Myometrial cell (primary cell): ENCODE results near the gene RAB30. TPM values are rescaled to one million over a fixed set of nuclear protein-coding genes. Genes with fewer than 3 reads are reported as not detected.

Experiments used
- total RNA-seq: library from RNA; depleted of rRNA; stranded (reverse); fragments of >200 nt; gene quantifications from 2 replicates; pipeline ENCODE4 v1.2.3, GENCODE V29; 2015

The RAB30 gene
- 1.2 and 4.1 TPM in 2 replicates for total RNA-seq

GRCh38 chr11:83071567-83072349 lies at the start of gene RAB30:
Gene RAB30 (minus strand): TSS chr11:83071897. CDS start chr11:82997316, 74,581 bp downstream.

Other genes with a start within 250 kb of the RAB30 start
- gene PRCP, start 171.5 kb downstream of the RAB30 start, total RNA-seq, result 56.5 and 63.1 TPM in 2 replicates
- gene DDIAS, start 170.2 kb downstream of the RAB30 start, total RNA-seq, result 3.5 and 10.4 TPM in 2 replicates
- 12.4 and 25.7 TPM in 2 replicates for gene PCF11, start 85.2 kb upstream of the RAB30 start, total RNA-seq
- gene ANKRD42, start 121.8 kb upstream of the RAB30 start, total RNA-seq, result 6.9 and 9.2 TPM in 2 replicates
- 36.3 and 44.7 TPM in 2 replicates for gene CCDC90B, start 214.5 kb upstream of the RAB30 start, total RNA-seq